Fibroblast of the conjunctiva (primary cell): ENCODE results near the gene SCNN1B.
"Not testable (repeated sequence)": the region's sequence is repeated elsewhere in the genome, so short reads cannot be mapped to it uniquely, and the experiment has no call there.

Experiments used
- DNase-seq: peaks from one replicate; pipeline ENCODE4 v3.0.0-alpha.2; 2010; ENCODE audit warnings: low read depth

The SCNN1B gene

GRCh38 chr16:23302045-23302956 is at the start of gene SCNN1B:
TSS of gene SCNN1B (plus strand) at chr16:23302302. CDS start at chr16:23348600, 46,298 bp downstream.
- DNase-seq = no peak

- no peak for DNase-seq
These were observed 49.8 kb upstream of the SCNN1B start for GRCh38 chr16:23252310-23252709.

- DNase-seq = not testable (repeated sequence)
These were observed 48.5 kb upstream of the SCNN1B start for GRCh38 chr16:23253650-23254049.

GRCh38 chr16:23254338-23254737 is 47.8 kb upstream of the SCNN1B start:
- DNase-seq = no peak

- no peak for DNase-seq
These were observed 47.1 kb upstream of the SCNN1B start for GRCh38 chr16:23255000-23255399.

- no peak for DNase-seq
These were observed 45.7 kb upstream of the SCNN1B start for GRCh38 chr16:23256440-23256839.

- no peak for DNase-seq
These were observed 44.4 kb upstream of the SCNN1B start for GRCh38 chr16:23257682-23258081.

- no peak for DNase-seq
These were observed 43.2 kb upstream of the SCNN1B start for GRCh38 chr16:23258919-23259237.

- DNase-seq = no peak
These were observed 34.5 kb upstream of the SCNN1B start for GRCh38 chr16:23267647-23268046.

GRCh38 chr16:23268561-23268960 is 33.5 kb upstream of the SCNN1B start:
- DNase-seq = no peak

GRCh38 chr16:23269248-23269953 is 32.7 kb upstream of the SCNN1B start:
- DNase-seq = no peak

GRCh38 chr16:23270654-23271053 is 31.4 kb upstream of the SCNN1B start:
- no peak for DNase-seq

GRCh38 chr16:23274968-23275367 is 27.1 kb upstream of the SCNN1B start:
- no peak for DNase-seq

- DNase-seq = no peak
These were observed 25.3 kb upstream of the SCNN1B start for GRCh38 chr16:23276821-23277220.

GRCh38 chr16:23278031-23278430 is 24.1 kb upstream of the SCNN1B start:
- DNase-seq = no peak

- DNase-seq = no peak
These were observed 22.4 kb upstream of the SCNN1B start for GRCh38 chr16:23279721-23280153.

- DNase-seq = no peak
These were observed 21.6 kb upstream of the SCNN1B start for GRCh38 chr16:23280483-23280967.

GRCh38 chr16:23282568-23282967 is 19.5 kb upstream of the SCNN1B start:
- no peak for DNase-seq

- no peak for DNase-seq
These were observed 18.5 kb upstream of the SCNN1B start for GRCh38 chr16:23283571-23283970.

- DNase-seq = no peak
These were observed 17.5 kb upstream of the SCNN1B start for GRCh38 chr16:23284584-23284983.

GRCh38 chr16:23286131-23286532 is 16.0 kb upstream of the SCNN1B start:
- DNase-seq = no peak

GRCh38 chr16:23288209-23288608 is 13.9 kb upstream of the SCNN1B start:
- no peak for DNase-seq
